ENCODE results near the gene PIKFYVE. TPM values are rescaled to one million over a fixed set of nuclear protein-coding genes. Genes with fewer than 3 reads are reported as not detected.

PIKFYVE gene
- total RNA-seq, 4 donors from 2014 or later: 10.5 to 25.7 (median 12.5) TPM

DNA sequence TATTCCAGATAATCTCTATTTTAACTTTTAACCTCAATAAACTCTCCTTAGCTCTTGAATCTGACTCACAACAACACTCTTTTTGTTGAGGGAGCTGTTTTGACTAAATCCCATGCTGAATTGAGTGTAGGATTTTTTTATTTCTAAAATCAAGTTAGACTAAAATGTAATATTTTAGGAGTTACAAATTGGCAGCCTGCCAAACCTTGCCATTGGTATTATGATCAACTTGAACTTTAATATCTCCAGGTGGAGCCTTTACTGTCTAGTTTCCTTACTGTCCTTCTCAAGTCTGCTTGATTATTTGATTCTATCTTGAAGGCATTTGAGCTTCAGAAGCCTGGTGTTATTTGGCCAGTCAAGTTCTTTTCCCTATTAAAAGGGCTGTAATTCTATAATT lies 8.7 kb downstream of the PIKFYVE start:
- no peaks in the 10 kb centered on the region for H3K9me3 ChIP-seq
- no peaks in the 10 kb centered on the region for H3K27me3 ChIP-seq
- peaks cover 4 to 84% (median 35%) of the 10 kb centered on the region in 3 donors for H3K36me3 ChIP-seq
- intact Hi-C loops (cut with DNase I): no loop called here
- TF ChIP-seq, protein P1, sequence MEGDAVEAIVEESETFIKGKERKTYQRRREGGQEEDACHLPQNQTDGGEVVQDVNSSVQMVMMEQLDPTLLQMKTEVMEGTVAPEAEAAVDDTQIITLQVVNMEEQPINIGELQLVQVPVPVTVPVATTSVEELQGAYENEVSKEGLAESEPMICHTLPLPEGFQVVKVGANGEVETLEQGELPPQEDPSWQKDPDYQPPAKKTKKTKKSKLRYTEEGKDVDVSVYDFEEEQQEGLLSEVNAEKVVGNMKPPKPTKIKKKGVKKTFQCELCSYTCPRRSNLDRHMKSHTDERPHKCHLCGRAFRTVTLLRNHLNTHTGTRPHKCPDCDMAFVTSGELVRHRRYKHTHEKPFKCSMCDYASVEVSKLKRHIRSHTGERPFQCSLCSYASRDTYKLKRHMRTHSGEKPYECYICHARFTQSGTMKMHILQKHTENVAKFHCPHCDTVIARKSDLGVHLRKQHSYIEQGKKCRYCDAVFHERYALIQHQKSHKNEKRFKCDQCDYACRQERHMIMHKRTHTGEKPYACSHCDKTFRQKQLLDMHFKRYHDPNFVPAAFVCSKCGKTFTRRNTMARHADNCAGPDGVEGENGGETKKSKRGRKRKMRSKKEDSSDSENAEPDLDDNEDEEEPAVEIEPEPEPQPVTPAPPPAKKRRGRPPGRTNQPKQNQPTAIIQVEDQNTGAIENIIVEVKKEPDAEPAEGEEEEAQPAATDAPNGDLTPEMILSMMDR (IDR thresholded peaks at IDR 0.05): no peak
- TF ChIP-seq POLR2A (IDR thresholded peaks at IDR 0.05): no peak
- peaks cover 0 to under 1% (median 0%) of the 10 kb centered on the region in 3 donors for H3K4me1 ChIP-seq
- DNase-seq: no peak
- no peak overlapping the region for H3K4me3 ChIP-seq
- H3K27ac ChIP-seq: no peak overlapping the region

DNA sequence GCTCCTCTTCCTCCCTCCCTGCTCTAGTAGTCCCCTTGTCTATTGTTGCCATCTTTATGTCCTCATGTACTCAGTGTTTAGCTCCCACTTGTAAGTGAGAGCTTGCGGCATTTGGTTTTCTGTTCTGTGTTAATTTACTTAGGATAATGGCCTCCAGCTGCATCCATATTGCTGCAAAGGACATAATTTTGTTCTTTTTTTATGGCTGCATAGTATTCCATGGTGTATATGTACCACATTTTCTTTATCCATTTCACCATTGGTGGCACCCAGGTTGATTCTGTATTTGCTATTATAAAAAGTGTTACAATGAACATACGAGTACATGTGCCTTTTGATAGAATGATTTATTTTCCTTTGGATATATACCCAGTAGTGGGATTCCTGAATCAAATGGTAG lies 12.5 kb downstream of the PIKFYVE start:
- no peaks in the 10 kb centered on the region for H3K9me3 ChIP-seq
- H3K27me3 ChIP-seq: no peaks in the 10 kb centered on the region
- H3K4me1 ChIP-seq: no peaks in the 10 kb centered on the region
- H3K27ac ChIP-seq: no peak overlapping the region
- no peak for DNase-seq
- peaks cover 8 to 100% (median 39%) of the 10 kb centered on the region in 3 donors for H3K36me3 ChIP-seq
- TF ChIP-seq, protein P1 (IDR thresholded peaks at IDR 0.05): no peak
- TF ChIP-seq POLR2A (IDR thresholded peaks at IDR 0.05): no peak
- intact Hi-C loops (cut with DNase I): no loop called here
- H3K4me3 ChIP-seq: no peak overlapping the region
- WGBS, 2 donors: 93 to 100% methylated on average over 2 of the region's 2 CpGs

DNA sequence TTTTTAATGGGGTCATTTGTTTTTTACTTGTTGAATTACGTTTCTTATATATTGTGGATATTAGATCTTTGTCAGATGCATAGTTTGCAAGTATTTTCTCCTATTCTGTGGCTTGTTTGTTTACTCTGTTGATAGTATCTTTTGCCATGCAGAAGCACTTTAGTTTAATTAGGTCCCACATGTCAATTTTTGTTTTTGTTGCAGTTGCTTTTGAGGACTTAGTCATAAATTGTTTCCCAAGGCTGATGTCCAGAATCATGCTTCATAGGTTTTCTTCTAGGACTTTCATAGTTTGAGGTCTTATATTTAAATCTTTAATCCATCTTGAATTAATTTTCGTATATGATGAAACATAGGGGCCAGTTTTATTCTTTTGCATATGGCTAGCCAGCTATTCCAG lies 13.2 kb downstream of the PIKFYVE start:
- WGBS, 2 donors: 74 to 94% methylated on average over 2 of the region's 2 CpGs
- H3K36me3 ChIP-seq: peaks cover 4 to 100% (median 32%) of the 10 kb centered on the region in 3 donors
- intact Hi-C loops (cut with DNase I): no loop called here

DNA sequence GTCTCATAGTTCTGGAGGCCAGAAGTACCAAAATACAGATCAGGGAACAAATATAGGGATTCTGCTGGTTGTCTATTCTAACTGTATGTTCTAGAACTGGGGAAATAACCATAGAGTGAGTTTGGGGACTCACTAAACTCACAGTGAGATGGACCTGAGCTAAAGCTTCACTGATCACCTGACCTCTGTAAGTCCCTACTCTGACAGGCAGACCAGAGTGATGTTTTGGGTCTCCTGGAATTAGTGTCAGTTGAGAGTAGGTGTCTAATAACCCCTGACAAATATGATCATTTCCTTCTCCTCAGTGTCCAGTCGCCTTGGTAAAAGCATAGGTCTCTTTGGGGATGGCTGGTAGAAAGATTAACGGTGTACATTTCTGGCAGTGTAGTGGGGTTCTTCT lies 14.2 kb downstream of the PIKFYVE start:
- peaks cover 4 to 100% (median 30%) of the 10 kb centered on the region in 3 donors for H3K36me3 ChIP-seq
- no peak overlapping the region for H3K27ac ChIP-seq
- no peaks in the 10 kb centered on the region for H3K27me3 ChIP-seq
- WGBS, 2 donors: 90 to 94% methylated on average over 2 of the region's 2 CpGs
- intact Hi-C loops (cut with DNase I): no loop called here
- H3K4me1 ChIP-seq: no peaks in the 10 kb centered on the region
- no peaks in the 10 kb centered on the region for H3K9me3 ChIP-seq
- no peak overlapping the region for H3K4me3 ChIP-seq
- DNase-seq: no peak
- TF ChIP-seq, protein P1 (IDR thresholded peaks at IDR 0.05): no peak
- no peak for TF ChIP-seq POLR2A (IDR thresholded peaks at IDR 0.05)

More for the DNA sequence above, 13.2 kb downstream of the PIKFYVE start:
- H3K4me3 ChIP-seq: no peak overlapping the region
- DNase-seq: no peak
- no peak for TF ChIP-seq POLR2A (IDR thresholded peaks at IDR 0.05)
- TF ChIP-seq, protein P1 (IDR thresholded peaks at IDR 0.05): no peak
- no peaks in the 10 kb centered on the region for H3K9me3 ChIP-seq
- no peaks in the 10 kb centered on the region for H3K27me3 ChIP-seq
- H3K4me1 ChIP-seq: no peaks in the 10 kb centered on the region
- H3K27ac ChIP-seq: no peak overlapping the region

DNA sequence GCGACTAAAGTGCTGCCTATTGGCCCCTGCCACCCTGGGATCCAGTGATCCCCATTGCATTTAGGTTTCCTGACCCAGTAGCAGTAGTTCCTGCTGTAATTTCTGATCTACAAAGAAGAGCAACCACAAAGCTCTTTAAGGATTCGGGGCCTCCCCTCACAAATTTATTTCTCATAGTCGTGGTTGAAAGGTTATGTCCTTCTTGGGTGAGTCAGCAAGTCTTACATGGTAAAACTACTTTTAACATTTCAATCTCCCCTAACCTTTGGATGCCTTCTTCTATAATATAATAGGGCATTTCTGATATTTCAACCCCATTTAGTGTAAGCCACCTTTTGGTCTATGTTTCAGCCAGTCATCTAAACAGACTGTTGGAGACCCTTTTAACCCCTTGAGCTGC lies 14.9 kb downstream of the PIKFYVE start:
- Histone ChIP-seq H3K36me3 (peaks cover 4 to 100% (median 30%) of the 10 kb centered on the region in 3 donors), H3K4me1 (peaks cover 0 to 4% (median 0%) of the 10 kb centered on the region in 3 donors), H3K27me3 (no peaks in the 10 kb centered on the region), H3K9me3 (no peaks in the 10 kb centered on the region), H3K4me3 (no peak overlapping the region), H3K27ac (no peak overlapping the region)
- DNase-seq: no peak
- 72 to 82% methylated on average over 3 of the region's 3 CpGs for WGBS, 2 donors
- TF ChIP-seq, protein P1 (IDR thresholded peaks at IDR 0.05): no peak
- no peak for TF ChIP-seq POLR2A (IDR thresholded peaks at IDR 0.05)
- intact Hi-C loops (cut with DNase I): no loop called here
